LoVo (cell line): ENCODE data around the gene YEATS2.
"Not testable (repeated sequence)": the region's sequence is repeated elsewhere in the genome, so short reads cannot be mapped to it uniquely, and the experiment has no call there.

Source experiments
- DNase-seq: peaks from one replicate; pipeline ENCODE4 v3.0.0-alpha.2; 2016; ENCODE audit warnings: low spot score

The YEATS2 gene

DNA sequence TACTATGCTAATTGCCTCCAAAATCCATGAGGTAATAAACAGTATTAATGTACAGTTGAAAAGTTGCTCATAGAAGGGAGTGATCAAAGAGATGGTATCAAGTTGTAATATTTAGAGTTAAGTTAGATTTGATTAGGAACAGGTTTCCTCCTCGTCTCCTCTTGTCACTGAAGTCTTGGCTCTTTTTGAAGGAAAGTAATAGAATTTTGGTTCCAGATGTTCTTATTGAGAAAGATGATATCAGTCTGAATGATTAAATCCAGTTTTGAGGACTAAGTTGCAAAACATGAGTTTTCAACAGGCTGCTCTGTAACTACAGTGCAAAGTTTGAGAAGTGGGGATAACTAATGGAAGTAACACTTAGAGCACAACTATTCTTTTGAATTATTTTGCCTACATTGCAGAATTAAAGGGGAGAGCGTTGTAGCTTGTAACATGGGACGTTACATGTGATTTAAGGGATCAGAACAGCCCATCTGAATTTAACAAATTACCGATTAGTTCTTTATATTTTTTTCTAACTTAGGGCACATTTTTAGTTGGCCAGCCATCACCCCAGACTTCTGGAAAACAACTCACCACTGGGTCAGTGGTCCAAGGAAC lies 79.5 kb downstream of the YEATS2 start:
- no peak for DNase-seq

- DNase-seq = no peak
Observed at GRCh38 chr3:183779896-183780465, 82.4 kb downstream of the YEATS2 start.

GRCh38 chr3:183781246-183781645 lies 83.6 kb downstream of the YEATS2 start:
- DNase-seq = no peak

GRCh38 chr3:183782576-183783276 lies 85.1 kb downstream of the YEATS2 start:
- DNase-seq = no peak

DNA sequence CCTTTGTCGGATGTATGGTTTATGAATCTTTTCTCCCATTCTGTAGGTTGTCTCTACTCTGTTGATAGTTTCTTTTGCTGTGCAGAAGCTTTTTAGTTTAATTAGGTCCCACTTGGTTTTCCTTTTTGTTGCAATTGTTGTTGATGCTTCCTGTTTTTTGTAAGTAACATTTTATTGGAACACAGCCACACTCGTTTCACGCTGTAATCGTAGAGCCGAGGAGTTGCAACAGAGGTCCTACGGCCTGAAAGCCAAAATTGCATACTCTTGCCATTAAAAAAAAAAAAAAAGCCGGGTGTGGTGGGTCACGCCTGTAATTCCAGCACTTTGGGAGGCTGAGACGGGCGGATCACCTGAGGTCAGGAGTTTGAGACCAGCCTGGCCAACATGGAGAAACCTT lies 86.9 kb downstream of the YEATS2 start:
- DNase-seq = not testable (repeated sequence)

GRCh38 chr3:183789826-183790225 lies 92.2 kb downstream of the YEATS2 start:
- DNase-seq = no peak

- no peak for DNase-seq
Observed at GRCh38 chr3:183790700-183791099, 93.1 kb downstream of the YEATS2 start.

DNA sequence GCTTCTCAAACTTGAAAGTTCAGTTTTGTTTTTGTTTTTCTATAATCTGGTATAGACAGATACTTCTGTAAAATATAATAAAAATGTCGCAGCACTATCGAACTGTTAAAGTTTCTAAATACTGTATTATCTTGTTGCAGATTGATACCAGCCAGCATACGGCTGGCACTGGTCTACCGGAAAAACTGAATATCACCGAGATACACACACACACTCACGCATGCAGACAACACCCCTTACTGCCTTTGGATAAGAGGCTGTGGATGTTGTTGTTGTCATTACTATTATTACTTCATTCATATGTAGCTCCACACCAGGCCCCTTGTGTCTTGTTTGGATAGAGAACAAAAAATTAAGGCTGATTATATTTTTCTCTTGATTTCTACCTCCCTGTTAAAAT lies 95.4 kb downstream of the YEATS2 start:
- DNase-seq = no peak

GRCh38 chr3:183794452-183794851 lies 96.9 kb downstream of the YEATS2 start:
- no peak for DNase-seq

GRCh38 chr3:183796372-183796771 lies 98.8 kb downstream of the YEATS2 start:
- no peak for DNase-seq

- no peak for DNase-seq
Observed at GRCh38 chr3:183797996-183798395, 100.4 kb downstream of the YEATS2 start.

GRCh38 chr3:183799461-183799860 lies 101.9 kb downstream of the YEATS2 start:
- no peak for DNase-seq

GRCh38 chr3:183800243-183800863 lies 102.8 kb downstream of the YEATS2 start:
- no peak for DNase-seq

- no peak for DNase-seq
Observed at GRCh38 chr3:183801601-183802000, 104.0 kb downstream of the YEATS2 start.

DNA sequence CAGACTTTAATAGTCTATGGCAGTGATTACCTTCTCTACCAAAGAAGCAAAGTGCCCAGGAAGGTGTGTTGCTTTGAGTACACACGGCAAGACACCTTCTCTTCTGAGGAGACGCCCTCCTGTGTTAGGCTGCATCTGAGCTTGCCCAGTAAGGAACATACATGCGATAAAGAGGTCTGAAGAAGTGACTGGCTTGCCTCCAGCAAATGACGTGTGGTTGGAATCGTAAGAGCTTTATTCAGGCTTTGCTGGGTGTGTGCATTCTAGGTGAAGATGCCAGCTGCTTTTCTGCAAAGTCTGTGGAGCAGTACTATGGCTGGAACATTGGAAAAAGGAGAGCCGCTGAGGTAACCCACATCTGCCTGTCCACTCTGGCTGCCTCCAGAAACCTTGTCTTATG lies 105.4 kb downstream of the YEATS2 start:
- DNase-seq = no peak

DNA sequence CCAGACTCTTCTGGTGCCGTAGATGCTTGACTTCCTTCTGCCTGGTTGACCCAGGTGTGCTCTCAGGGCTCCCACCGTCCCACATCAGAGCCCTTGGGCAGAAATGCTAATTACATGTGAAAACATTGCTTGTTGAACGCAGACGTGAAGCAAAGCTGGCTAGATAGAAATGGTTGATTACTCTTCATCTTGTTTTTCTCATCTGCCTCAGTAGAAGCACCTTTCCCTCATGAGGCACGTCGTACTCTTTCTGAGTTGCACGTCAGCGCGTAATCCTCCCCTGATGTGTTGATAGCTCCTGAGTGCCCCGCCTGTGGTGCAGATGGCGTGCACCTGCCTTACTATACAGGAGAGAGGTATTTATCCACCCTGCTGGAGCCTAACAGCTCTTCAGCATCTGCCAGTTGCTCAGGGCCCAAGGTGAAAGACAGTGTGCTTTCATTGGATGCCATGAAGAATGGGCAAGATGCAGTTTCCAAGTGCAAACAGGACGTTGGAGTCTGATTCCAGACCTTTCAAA lies 109.7 kb downstream of the YEATS2 start:
- DNase-seq = no peak

- no peak for DNase-seq
Observed at GRCh38 chr3:183807881-183808280, 110.3 kb downstream of the YEATS2 start.

- DNase-seq = no peak
Observed at GRCh38 chr3:183808355-183808754, 110.8 kb downstream of the YEATS2 start.

DNA sequence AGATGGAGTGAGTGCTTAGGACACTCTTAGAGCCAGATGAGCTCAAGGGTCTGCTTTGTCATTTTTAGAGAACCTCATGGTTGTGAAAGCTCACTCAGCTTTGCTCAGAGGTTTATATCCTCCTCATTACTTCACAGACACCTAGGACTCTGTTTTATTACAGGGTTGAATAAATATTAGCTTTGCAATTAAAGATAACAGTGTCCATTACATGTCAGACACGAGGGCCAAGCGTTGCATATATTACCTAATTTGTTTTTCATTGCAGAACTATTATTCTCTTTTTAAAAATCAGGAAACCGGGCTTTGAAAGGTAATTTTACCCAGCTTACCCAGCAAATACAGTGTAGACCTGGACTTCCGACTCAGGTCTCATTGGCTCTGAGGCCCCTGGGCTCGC lies 111.7 kb downstream of the YEATS2 start:
- no peak for DNase-seq

- DNase-seq = no peak
Observed at GRCh38 chr3:183810643-183811594, 113.3 kb downstream of the YEATS2 start.

GRCh38 chr3:183811638-183812037 lies 114.0 kb downstream of the YEATS2 start:
- no peak for DNase-seq
